A673 (cell line): ENCODE results near the gene SLAIN2.

Source experiments
- CTCF ChIP-seq: fragments of 300-800, 200-600 bp; sonication (generic); conservative IDR thresholded peaks from 2 replicates; pipeline ENCODE4 v1.5.1; 2017; ENCODE audit warnings: low read depth, mild to moderate bottlenecking, antibody characterized with exemption, low read length, moderate library complexity, mixed read lengths
- EZH2 ChIP-seq: fragments of 200-600 bp; sonication (generic); IDR thresholded peaks from 2 replicates; pipeline ENCODE4 v1.6.1; 2017; ENCODE audit warnings: borderline replicate concordance, low read depth, mild to moderate bottlenecking, mixed read lengths, antibody characterized with exemption, low read length; ENCODE audit not compliant: poor library complexity, severe bottlenecking

- TF ChIP-seq CTCF: no peak
- no peak for TF ChIP-seq EZH2
Measured at GRCh38 chr4:48429709-48430474, 88.6 kb downstream of the SLAIN2 start.
